Loucy (cell line): ENCODE data around the gene C13orf46.

Experiments
- EZH2phosphoT487 ChIP-seq: fragments of 200-600 bp; IDR thresholded peaks from 2 replicates; pipeline ENCODE4 v1.6.1; 2018; ENCODE audit warnings: antibody characterized with exemption, mild to moderate bottlenecking, moderate library complexity, borderline replicate concordance
- TF ChIP-seq, protein P1 (sequence below): fragments of 200-600 bp; sonication (generic); conservative IDR thresholded peaks from 2 replicates; pipeline ENCODE4 v1.5.1; 2014; ENCODE audit warnings: mild to moderate bottlenecking, antibody characterized with exemption, low read length

DNA sequence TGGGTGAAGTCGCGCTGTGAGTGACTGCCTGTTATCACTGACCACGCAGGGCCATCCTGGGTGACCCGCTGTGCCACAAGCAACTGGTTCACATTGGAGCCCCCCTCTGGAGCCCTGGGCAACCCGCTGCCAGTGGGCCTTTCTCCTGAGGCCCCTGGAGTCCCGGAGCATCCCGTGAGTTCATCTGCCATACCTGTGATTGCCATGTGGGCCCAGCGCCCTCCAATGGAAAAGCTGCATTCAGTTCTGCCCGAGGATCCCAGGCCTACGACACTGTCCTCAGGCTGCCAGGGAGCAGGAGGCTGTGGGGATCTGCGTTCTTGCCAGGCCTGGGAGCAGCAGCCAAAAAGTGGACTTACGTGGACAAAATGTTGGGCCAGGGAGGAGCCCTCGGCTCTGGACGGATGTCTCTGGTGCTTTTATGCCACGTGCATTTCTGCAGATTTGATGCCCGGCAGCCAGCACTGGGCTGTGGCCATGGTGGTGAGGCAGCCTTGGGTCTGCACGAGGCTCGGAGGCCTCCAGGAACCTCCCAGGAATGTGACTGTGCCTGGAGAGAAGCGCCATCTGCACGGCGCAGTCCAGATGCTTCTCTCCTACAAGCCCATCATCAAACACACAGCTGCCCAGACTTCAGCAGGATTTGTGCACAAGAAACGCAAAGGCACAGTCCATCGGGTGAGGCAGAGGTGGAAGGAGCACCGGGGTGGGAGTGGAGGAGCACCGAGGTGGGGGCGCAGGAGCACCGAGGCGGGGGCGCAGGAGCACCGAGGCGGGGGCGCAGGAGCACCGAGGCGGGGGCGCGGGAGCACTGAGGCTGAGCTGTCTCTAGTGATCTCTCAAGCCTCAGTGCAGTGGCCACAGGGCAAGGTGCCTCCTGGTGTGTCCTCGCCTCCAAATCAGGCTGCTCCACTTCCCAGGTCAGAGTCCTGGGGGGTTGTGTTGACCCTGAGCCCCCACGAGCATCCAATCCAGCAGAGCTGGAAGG is 44.0 kb downstream of the C13orf46 start:
- TF ChIP-seq EZH2phosphoT487: no peak
- TF ChIP-seq, protein P1, sequence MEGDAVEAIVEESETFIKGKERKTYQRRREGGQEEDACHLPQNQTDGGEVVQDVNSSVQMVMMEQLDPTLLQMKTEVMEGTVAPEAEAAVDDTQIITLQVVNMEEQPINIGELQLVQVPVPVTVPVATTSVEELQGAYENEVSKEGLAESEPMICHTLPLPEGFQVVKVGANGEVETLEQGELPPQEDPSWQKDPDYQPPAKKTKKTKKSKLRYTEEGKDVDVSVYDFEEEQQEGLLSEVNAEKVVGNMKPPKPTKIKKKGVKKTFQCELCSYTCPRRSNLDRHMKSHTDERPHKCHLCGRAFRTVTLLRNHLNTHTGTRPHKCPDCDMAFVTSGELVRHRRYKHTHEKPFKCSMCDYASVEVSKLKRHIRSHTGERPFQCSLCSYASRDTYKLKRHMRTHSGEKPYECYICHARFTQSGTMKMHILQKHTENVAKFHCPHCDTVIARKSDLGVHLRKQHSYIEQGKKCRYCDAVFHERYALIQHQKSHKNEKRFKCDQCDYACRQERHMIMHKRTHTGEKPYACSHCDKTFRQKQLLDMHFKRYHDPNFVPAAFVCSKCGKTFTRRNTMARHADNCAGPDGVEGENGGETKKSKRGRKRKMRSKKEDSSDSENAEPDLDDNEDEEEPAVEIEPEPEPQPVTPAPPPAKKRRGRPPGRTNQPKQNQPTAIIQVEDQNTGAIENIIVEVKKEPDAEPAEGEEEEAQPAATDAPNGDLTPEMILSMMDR: no peak
